ENCODE results near the gene MTA2. TPM values are rescaled to one million over a fixed set of nuclear protein-coding genes. Genes with fewer than 3 reads are reported as not detected.
"Not testable (repeated sequence)": the region's sequence is repeated elsewhere in the genome, so short reads cannot be mapped to it uniquely, and the experiment has no call there.

MTA2 gene
- total RNA-seq, 2 donors from 2014 or later: 142 to 198 TPM

DNA sequence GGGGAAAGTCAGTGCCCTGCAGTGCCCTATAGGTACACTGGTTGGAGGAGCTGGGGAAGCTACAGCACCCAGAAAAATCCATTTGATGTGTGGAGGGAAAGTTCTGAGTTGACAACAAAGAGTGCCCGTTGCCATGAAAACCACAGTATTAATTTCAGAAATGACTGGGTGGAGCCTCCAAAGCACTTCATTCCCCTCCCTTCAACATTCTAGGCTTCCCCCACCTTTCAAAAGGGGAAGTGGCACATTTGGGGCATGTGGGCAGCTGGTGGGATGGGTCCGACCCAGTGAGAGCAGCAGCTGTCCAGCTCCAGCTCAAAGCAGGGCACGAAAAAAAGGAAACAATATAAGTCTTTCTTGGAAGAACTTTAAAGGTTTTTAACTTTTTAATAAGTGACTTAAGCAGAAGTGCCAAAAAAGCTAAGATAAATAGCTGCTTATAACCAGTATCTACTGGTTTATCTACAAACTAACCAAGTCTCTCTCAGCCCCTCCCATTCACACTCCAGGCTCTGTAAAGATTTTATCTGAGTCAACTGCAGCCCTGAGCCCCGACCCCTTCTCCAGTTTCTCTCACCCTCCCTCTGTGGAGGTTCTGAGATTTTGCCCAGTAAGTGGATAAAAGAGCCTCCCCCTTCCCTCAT, 46.1 kb downstream of the MTA2 start:
- H3K27ac Mint-ChIP-seq: peak overlapping the region; percentile 99
- H3K36me3 Mint-ChIP-seq (ENCODE audit: low read depth): peaks cover 86% of the 10 kb centered on the region
- peak; percentile 17 for ATAC-seq (replicated peaks)
- peak overlapping the region; percentile 92 for H3K4me3 Mint-ChIP-seq
- H3K9me3 Mint-ChIP-seq: no peaks in the 10 kb centered on the region
- H3K27me3 Mint-ChIP-seq: no peaks in the 10 kb centered on the region
- peaks cover 81% of the 10 kb centered on the region for H3K4me1 Mint-ChIP-seq

DNA sequence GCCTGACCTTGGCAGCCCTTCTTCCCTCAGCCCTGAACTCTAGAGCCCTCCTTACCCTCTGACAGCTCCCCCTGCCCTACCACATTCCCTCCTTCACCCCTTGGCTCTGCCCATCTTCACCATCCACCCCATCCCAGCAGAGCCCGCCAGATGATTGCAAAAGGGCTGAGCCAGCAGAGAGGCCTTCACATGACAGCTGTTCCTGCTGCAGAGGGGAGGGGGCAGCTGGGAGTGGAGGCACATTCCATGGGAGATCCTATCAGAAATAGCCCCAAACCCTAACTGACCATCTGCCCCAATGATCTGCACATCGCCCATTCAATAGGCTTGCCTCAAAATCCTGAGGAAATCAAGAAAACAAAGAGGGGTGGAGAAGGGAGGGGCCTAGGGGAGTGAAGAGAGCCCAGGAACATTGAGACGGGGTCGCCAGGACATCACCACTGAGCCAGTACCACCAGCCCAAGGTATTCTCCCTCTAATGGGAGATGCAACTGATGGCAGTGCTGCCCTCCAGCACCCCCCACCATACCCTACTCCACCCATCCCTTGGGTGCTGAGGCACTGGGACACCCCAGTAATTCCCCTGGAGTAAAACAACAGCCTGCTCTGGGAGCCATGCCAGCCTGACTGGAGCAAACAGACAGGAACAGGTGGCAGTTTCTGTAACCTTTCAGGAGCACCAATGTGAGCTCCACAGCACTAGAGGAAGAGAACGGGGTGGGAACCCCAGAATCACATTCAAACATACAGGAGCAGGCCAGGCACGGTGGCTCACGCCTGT, 47.1 kb downstream of the MTA2 start:
- Mint-ChIP-seq H3K36me3 (ENCODE audit: low read depth) (peaks cover 76% of the 10 kb centered on the region), H3K4me3 (peak overlapping the region; percentile 92), H3K27me3 (no peaks in the 10 kb centered on the region), H3K4me1 (peaks cover 71% of the 10 kb centered on the region), H3K9me3 (no peaks in the 10 kb centered on the region), H3K27ac (peak overlapping the region; percentile 99)
- ATAC-seq (replicated peaks): no peak

DNA sequence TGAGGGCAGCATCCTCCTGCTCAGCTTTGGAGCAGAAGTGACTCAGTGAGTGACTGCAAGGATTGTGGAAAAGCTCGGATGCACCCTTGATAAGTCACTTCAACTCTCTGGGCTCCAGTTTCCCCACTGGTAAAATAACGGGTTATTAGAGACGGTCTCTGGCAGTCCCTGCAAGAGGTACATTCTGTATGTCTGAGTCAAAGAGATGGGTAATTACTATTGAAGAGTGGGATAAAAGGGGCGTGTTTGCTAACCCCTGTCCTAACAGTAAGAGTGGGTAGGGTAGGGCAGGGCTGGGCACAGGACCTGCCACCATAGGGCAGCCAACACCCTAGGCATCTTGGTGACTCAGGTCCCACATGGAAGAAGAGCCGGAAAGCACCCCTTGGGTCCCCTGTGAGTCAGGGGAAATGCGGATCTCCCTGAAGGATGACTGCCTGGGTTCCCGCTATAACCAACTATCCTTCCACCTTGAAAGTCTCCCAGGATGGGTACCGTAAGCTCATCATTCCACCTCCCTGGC, 47.8 kb downstream of the MTA2 start:
- Mint-ChIP-seq H3K4me3 (peak overlapping the region; percentile 92), H3K36me3 (ENCODE audit: low read depth) (peaks cover 69% of the 10 kb centered on the region), H3K27me3 (no peaks in the 10 kb centered on the region), H3K27ac (peak overlapping the region; percentile 99), H3K4me1 (peaks cover 65% of the 10 kb centered on the region), H3K9me3 (no peaks in the 10 kb centered on the region)
- no peak for ATAC-seq (replicated peaks)

DNA sequence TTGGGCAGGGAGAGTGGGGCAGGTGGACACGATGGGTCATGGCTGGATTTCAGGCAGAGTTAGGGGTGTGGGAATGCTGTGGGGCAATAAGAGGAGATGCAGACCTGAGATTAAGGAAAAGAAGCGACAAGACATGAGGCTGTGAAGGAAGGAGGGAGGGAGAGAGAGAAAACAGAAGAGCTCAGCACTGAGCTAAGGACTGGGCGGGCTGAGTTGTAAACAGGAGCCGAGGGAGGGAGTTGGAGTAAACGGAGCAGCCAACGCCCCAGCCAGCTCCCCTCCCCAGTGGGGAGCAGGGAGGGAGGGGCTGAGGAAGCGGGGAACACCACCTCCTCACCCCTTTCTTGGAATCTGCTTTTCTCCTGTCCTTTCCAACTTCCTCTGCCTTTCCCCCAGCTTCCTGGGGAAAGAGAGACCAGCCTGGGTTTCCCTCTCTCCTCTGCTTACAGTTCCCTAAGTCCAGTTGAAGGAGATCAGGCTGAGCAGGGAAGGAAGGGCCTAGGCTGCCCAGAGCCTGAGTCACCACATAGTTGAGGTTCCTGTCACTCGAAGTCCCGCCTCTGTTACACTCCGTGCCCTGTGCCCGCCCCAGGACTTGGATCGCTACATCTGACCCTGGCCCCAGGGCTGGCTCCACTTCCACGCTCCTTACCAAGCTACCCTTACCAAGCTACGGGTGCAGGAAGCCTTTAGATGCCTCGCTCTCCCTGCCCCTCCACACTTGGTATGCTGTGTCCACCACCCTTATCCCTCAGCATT, 48.4 kb downstream of the MTA2 start:
- H3K36me3 Mint-ChIP-seq (ENCODE audit: low read depth): peaks cover 63% of the 10 kb centered on the region
- peaks cover 66% of the 10 kb centered on the region for H3K4me1 Mint-ChIP-seq
- no peaks in the 10 kb centered on the region for H3K9me3 Mint-ChIP-seq
- peak overlapping the region; percentile 99 for H3K27ac Mint-ChIP-seq
- peak overlapping the region; percentile 92 for H3K4me3 Mint-ChIP-seq
- ATAC-seq (replicated peaks): peak; percentile 34
- H3K27me3 Mint-ChIP-seq: no peaks in the 10 kb centered on the region

DNA sequence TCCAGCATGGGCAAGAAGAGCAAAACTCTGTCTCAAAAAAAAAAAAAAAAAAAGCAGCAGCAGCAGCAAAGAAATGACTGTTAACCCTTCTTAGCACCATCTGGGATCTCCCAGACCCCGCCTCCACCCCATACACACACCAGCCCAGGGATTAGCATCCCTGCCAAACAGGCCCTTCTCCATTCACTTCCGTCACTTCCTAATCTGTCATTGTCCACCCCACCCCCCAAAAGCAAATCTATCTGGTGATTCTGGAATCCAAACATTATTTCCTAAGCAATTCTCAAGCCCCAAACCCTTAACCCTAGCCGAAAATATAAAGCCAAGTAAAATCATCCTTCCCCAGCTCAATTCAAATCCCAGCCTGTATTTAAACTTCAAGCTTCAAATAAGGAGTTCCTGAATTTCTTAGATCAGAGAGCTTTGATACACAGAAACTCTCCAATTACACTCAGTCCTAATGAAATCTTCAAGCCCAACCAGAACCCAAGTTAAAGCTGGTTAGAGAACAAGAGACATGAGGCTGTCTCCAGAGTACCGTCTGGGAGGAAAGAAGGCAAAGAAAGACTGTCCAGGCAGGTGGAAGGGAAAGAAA, 49.1 kb downstream of the MTA2 start:
- no peaks in the 10 kb centered on the region for H3K27me3 Mint-ChIP-seq
- H3K4me1 Mint-ChIP-seq: peaks cover 73% of the 10 kb centered on the region
- peaks cover 56% of the 10 kb centered on the region for H3K36me3 Mint-ChIP-seq (ENCODE audit: low read depth)
- no peaks in the 10 kb centered on the region for H3K9me3 Mint-ChIP-seq
- H3K27ac Mint-ChIP-seq: peak overlapping the region; percentile 99
- H3K4me3 Mint-ChIP-seq: peak overlapping the region; percentile 92
- ATAC-seq (replicated peaks): no peak

DNA sequence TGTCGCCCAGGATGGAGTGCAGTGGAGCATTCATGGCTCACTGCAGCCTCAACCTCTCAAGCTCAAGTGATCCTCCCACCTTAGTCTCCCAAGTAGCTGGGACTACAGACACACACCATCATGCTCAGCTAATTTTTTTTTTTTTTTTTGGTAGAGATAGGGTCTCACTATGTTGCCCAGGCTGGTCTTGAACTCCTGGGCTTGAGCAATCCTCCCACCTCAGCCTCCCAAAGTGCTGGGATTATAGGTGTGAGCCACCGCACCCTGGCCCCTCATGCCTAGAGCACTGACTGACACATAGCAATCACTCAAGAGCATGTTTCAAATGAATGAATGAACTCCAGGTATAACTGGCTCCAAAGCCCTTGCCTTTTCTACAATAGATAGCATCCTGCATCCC, 51.2 kb downstream of the MTA2 start:
- ATAC-seq (replicated peaks); H3K27me3 Mint-ChIP-seq; H3K9me3 Mint-ChIP-seq: not testable (repeated sequence)
- H3K27ac Mint-ChIP-seq: peak overlapping the region; percentile 99
- peaks cover 54% of the 10 kb centered on the region for H3K4me1 Mint-ChIP-seq
- H3K4me3 Mint-ChIP-seq: peak overlapping the region; percentile 92
- peaks cover 43% of the 10 kb centered on the region for H3K36me3 Mint-ChIP-seq (ENCODE audit: low read depth)

DNA sequence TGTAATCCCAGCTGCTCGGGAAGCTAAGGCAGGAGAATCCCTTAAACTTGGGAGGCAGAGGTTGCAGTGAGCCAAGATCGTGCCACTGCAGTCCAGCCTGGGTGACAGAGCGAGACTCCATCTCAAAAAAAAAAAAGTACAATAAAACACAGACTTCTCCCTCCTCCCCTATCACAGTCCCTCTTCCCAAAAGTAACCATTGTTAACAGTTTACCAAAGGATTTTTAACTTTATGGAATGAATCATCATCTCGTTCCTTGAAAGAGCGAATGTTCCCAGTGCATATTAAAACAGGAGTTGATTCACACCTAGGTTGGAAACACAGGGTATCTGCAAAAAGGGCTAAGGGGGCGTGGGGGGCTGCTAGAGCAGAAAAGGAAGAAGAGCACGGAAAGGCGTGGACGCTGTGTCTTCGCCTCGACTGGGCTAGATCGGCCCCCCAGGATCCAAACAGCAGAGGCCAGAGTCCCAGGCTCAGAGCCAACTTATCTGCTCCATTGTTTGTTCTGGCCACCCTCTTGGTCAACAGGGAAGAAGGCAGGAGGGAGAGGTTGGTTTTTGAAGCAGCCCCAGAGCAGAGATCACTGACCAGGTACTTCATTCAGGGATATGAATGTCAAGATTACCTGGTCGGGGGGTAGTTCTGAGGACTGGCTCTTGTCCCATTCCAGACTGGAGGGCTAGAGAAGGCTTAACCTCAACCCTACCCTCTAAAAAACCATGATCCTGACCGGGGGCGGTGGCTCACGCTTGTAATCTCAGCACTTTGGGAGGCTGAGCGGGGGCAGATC, 52.9 kb downstream of the MTA2 start:
- peak overlapping the region; percentile 57 for H3K27ac Mint-ChIP-seq
- H3K36me3 Mint-ChIP-seq (ENCODE audit: low read depth): peaks cover 45% of the 10 kb centered on the region
- no peaks in the 10 kb centered on the region for H3K27me3 Mint-ChIP-seq
- no peak for ATAC-seq (replicated peaks)
- H3K9me3 Mint-ChIP-seq: no peaks in the 10 kb centered on the region
- no peak overlapping the region for H3K4me3 Mint-ChIP-seq
- peaks cover 40% of the 10 kb centered on the region for H3K4me1 Mint-ChIP-seq

DNA sequence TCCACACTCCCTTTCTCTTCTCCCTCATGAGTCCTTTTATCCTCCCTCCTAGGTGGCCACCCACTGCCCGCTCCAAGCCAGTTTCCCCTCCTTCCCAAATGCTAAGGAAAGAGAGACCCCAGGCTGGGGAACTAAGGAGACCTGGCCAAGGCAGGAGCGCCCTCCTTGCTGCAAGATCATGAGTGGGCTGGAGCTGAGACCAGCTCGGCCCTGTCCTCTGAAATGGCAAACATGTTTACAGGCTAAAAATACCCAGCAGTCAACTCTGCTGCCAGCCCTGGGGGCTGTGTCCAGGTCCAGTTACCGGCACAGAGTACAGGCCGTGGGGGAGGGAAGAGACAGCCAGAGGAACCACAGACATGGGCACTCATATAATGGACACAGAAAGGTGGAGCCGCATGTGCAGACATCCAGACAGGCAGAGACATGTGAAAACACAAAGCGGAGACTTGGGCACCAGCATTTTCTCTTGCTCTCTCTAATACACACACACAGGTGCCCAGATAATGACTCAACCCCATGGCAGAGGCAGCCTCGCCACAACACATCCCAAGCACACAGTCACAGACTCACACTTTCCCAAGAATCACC, 53.9 kb downstream of the MTA2 start:
- H3K9me3 Mint-ChIP-seq: no peaks in the 10 kb centered on the region
- H3K36me3 Mint-ChIP-seq (ENCODE audit: low read depth): peaks cover 48% of the 10 kb centered on the region
- peaks cover 38% of the 10 kb centered on the region for H3K4me1 Mint-ChIP-seq
- ATAC-seq (replicated peaks): no peak
- H3K27ac Mint-ChIP-seq: peak overlapping the region; percentile 57
- H3K27me3 Mint-ChIP-seq: no peaks in the 10 kb centered on the region
- H3K4me3 Mint-ChIP-seq: peak overlapping the region; percentile 94

DNA sequence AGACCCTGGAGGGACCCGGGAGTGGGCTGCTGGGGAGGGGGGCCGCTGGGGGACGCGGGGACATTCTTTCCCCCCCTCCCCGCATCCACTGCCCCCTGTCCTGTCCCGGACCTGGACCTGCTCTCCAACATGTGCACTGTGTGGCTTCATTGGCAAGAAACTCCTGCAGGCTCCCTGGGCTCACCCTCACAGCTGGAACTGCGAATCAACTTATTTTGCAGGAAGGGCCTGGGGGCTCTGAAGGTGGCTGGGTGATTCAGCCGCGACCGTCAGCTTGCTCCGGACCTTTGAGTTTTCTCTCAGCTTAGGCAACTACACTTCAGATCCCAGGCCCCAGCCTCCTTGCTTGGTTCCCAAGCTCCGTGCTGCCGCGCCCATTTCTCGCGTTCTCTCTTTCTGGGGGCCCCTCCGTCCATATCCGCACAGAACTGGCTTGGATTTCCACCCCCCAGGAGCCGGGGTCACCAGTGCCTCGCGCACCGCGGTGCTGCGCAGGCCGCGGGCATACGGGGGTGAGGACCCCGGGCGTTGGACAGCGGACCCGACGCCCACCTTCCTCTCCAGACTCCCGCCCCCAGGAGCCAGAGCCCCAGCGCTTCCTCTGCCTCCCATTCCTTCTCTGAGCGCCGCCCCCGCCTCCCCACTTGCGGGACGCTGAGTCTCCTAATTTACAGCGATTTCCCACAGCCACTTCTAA, 54.6 kb downstream of the MTA2 start:
- Mint-ChIP-seq H3K9me3 (no peaks in the 10 kb centered on the region), H3K27me3 (no peaks in the 10 kb centered on the region), H3K36me3 (ENCODE audit: low read depth) (peaks cover 41% of the 10 kb centered on the region), H3K4me3 (peak overlapping the region; percentile 94), H3K27ac (peak overlapping the region; percentile 57), H3K4me1 (peaks cover 38% of the 10 kb centered on the region)
- no peak for ATAC-seq (replicated peaks)

DNA sequence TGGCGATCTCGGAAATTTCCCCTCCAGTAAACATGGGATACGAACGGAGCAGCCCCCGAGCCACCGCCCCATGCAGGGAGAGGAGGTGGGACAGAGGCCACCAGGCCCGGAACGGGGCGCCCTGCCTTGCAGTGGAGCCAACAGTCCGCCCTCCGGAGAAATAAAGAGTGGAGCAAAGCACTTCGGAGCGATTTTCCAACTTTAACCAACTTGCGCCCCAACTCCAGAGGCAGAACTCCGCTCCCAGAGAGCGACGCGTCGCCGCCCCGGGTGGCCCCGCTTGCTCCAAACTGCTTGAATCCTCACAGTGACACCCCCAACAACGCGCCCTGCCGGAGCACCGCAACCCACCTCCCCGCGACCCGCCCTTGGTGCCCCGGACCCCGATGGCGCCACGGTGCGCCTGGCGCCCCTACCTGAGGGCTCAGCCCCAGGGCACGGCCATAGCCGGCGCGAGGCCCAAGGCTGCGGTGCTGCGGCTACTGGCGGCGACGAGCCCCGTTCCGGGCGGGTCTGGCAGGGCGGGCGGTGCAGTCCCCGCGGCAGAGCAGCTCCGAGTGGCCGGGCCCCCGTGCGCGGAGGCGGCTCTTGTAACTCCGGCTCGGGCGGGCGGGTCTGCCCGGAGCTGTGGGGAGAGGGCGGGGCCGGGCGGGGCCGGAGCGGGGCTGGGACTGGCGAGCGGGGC, 55.3 kb downstream of the MTA2 start, which contains the start of gene AHNAK:
TSS of gene AHNAK (minus strand) at position 563 of the 685 bp plus-strand sequence. CDS start 10,708 bp downstream, outside the sequence.
- peaks cover 38% of the 10 kb centered on the region for H3K4me1 Mint-ChIP-seq
- peaks cover 40% of the 10 kb centered on the region for H3K36me3 Mint-ChIP-seq (ENCODE audit: low read depth)
- peak within 1 kb of the TSS; percentile 92 for H3K27ac Mint-ChIP-seq
- ATAC-seq (replicated peaks): peak; percentile 49
- H3K27me3 Mint-ChIP-seq: no peaks in the 10 kb centered on the region
- H3K9me3 Mint-ChIP-seq: no peaks in the 10 kb centered on the region
- peak within 1 kb of the TSS; percentile 94 for H3K4me3 Mint-ChIP-seq

DNA sequence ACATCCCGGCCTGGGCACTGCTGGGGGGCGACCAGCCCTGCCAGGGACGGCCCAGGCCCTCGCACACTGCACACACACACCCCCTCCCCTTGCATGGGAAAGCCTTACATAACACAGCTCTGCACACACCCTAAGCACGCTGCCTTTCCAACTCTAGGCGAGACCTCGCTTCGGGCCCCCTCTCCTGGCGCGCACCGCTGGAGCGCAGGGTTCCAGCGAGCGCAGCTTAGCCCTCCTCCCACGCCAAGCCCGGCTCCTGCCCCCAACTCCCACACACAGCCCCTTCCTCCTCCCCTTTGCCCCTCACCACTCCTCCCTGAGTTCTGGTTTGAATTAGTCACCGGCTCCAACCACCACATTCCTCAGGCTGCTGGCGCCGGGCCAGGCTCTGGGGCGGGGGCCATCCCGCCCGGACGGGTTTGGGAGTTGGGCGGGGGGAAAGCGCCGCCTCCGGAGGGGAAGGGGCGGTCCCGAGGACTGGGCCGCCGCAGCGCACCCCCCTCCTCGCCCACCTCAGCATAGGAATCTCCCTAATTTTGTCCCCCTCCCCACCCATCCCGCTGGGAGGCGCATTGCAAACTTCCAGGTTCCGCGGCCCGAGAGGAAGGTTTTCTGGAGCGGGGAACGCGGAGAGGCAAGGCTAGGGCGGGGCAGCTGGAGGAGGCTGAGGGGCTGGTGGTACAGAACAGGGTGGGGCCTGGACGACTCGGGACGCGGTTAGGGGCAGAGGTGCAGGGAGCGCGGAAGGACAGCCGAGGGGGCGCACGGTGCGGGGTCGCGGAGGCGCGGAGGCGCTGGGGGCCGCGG, 56.0 kb downstream of the MTA2 start:
- H3K27me3 Mint-ChIP-seq: no peaks in the 10 kb centered on the region
- no peaks in the 10 kb centered on the region for H3K9me3 Mint-ChIP-seq
- H3K27ac Mint-ChIP-seq: peak overlapping the region; percentile 92
- H3K36me3 Mint-ChIP-seq (ENCODE audit: low read depth): peaks cover 46% of the 10 kb centered on the region
- peak; percentile 24 for ATAC-seq (replicated peaks)
- peak overlapping the region; percentile 94 for H3K4me3 Mint-ChIP-seq
- H3K4me1 Mint-ChIP-seq: peaks cover 38% of the 10 kb centered on the region
